Endothelial cell of umbilical vein (primary cell): Measurements from ENCODE around the gene DENND5B. TPM values are rescaled to one million over a fixed set of nuclear protein-coding genes. Genes with fewer than 3 reads are reported as not detected.
A peak's percentile ranks its signal among the peaks of the same experiment; 100 is the strongest.

Experiments
- BruUV-seq: library from RNA; stranded (reverse); fragments of 400-500 nt; replicated peaks from 2 replicates; lab custom pipeline; 2021; lab: Mats Ljungman, UMichigan
- CTCF ChIA-PET: fragments of 300-600, 350-600 bp; sonication (Branson Sonifier 250); formaldehyde crosslinking; loops from one replicate; lab custom pipeline; 2021; ENCODE audit warnings: antibody characterized with exemption, inconsistent platforms; lab: Charles Lee
- POLR2A ChIA-PET: fragments of 300-600, 350-600 bp; sonication (Branson Sonifier 250); formaldehyde crosslinking; loops from one replicate; lab custom pipeline; 2021; ENCODE audit warnings: antibody characterized with exemption, inconsistent platforms; lab: Charles Lee
- DNase-seq: peaks from one replicate; pipeline ENCODE4 v3.0.0-alpha.2; 2011; ENCODE audit warnings: low read depth, low spot score
- FAIRE-seq: peaks from 2 replicates; lab custom pipeline; 2011; peaks lifted over from hg19 to GRCh38; lab: Jason Lieb, UNC
- H2AFZ ChIP-seq: 2 replicates; pipeline ENCODE4 v1.6.0; 2012; ENCODE audit warnings: low read depth, low read length, control low read depth, inconsistent platforms
- H3K27ac ChIP-seq: 2 replicates; pipeline ENCODE4 v1.5.1; 2011; ENCODE audit warnings: low read depth, mild to moderate bottlenecking, control low read depth, low read length, moderate library complexity; ENCODE audit not compliant: insufficient read depth
- H3K27me3 ChIP-seq, 2 experiments: 2 replicates each; pipeline versions ENCODE4 v1.6.0 to v1.6.1; 2011; ENCODE audit warnings: low read length in 2 of 2, mixed read lengths in 1 of 2; ENCODE audit not compliant: control insufficient read depth in 2 of 2, insufficient read depth in 2 of 2
- H3K36me3 ChIP-seq, 2 experiments: 2 replicates in 1 of 2; 3 replicates in 1 of 2; pipeline ENCODE4 v1.5.1; 2011; ENCODE audit warnings: low read length in 2 of 2, mild to moderate bottlenecking in 1 of 2, moderate library complexity in 1 of 2; ENCODE audit not compliant: control insufficient read depth in 2 of 2, insufficient read depth in 2 of 2; ENCODE audit errors: extremely low read depth in 1 of 2
- H3K4me1 ChIP-seq: 3 replicates; pipeline ENCODE4 v1.5.1; 2011; ENCODE audit warnings: mild to moderate bottlenecking, low read length; ENCODE audit not compliant: control insufficient read depth, insufficient read depth; ENCODE audit errors: extremely low read depth
- H3K4me2 ChIP-seq: 2 replicates; pipeline ENCODE4 v1.6.1; 2011; ENCODE audit warnings: low read length, control low read depth, mixed read lengths; ENCODE audit not compliant: insufficient read depth
- H3K4me3 ChIP-seq, 3 experiments: fragments of 200-600 bp in 1 of 3; sonication (generic), shearing (Covaris generic) in 1 of 3; replicated peaks in 1 of 3; 2 replicates each; pipeline ENCODE4 v1.5.1; 2011 to 2016; ENCODE audit warnings: control low read depth in 3 of 3, low read length in 3 of 3, mild to moderate bottlenecking in 2 of 3, inconsistent platforms in 1 of 3, low read depth in 1 of 3, moderate library complexity in 1 of 3; ENCODE audit not compliant: insufficient read depth in 1 of 3
- H3K79me2 ChIP-seq: 2 replicates; pipeline ENCODE4 v1.6.0; 2012; ENCODE audit warnings: low read length, inconsistent platforms; ENCODE audit not compliant: control insufficient read depth, insufficient read depth
- H3K9ac ChIP-seq: replicated peaks from 2 replicates; pipeline ENCODE3; 2011; ENCODE audit warnings: low read length, control low read depth; ENCODE audit not compliant: insufficient read depth; ENCODE audit errors: extremely low read depth
- H3K9me1 ChIP-seq: replicated peaks from 3 replicates; pipeline ENCODE4 v1.6.0; 2011; ENCODE audit warnings: mild to moderate bottlenecking, low read length; ENCODE audit not compliant: control insufficient read depth, insufficient read depth; ENCODE audit errors: extremely low read depth
- H3K9me3 ChIP-seq: replicated peaks from 2 replicates; pipeline ENCODE4 v1.5.1; 2012; ENCODE audit warnings: low read length, inconsistent platforms; ENCODE audit not compliant: control insufficient read depth, insufficient read depth
- H4K20me1 ChIP-seq: replicated peaks from 2 replicates; pipeline ENCODE3; 2011; ENCODE audit warnings: mild to moderate bottlenecking, low read length; ENCODE audit not compliant: control insufficient read depth, insufficient read depth; ENCODE audit errors: extremely low read depth
- EZH2 ChIP-seq: IDR thresholded peaks from 2 replicates; pipeline ENCODE4 v1.6.1; 2012; ENCODE audit warnings: borderline replicate concordance, low read depth, mild to moderate bottlenecking, moderate library complexity, low read length, inconsistent platforms; ENCODE audit not compliant: severe bottlenecking
- FOS ChIP-seq: IDR thresholded peaks from 2 replicates; pipeline ENCODE4 v1.6.1; 2011; ENCODE audit warnings: mild to moderate bottlenecking, low read length, moderate library complexity, borderline replicate concordance; ENCODE audit not compliant: insufficient read depth
- GATA2 ChIP-seq: IDR thresholded peaks from 2 replicates; pipeline ENCODE4 v1.7.0; 2011; ENCODE audit warnings: low read depth, mild to moderate bottlenecking, moderate library complexity, mixed read lengths, low read length; ENCODE audit not compliant: insufficient read length, insufficient read depth
- JUN ChIP-seq: IDR thresholded peaks from 2 replicates; pipeline ENCODE4 v1.6.1; 2011; ENCODE audit warnings: borderline replicate concordance, low read depth; ENCODE audit not compliant: insufficient read length, insufficient read depth
- MYC ChIP-seq: IDR thresholded peaks from one replicate; pipeline ENCODE4 v1.6.1; 2011; ENCODE audit warnings: mild to moderate bottlenecking, low read depth, low read length
- POLR2A ChIP-seq: IDR thresholded peaks from 2 replicates; pipeline ENCODE4 v1.6.1; 2012; ENCODE audit warnings: low read depth, mild to moderate bottlenecking, control low read depth, low read length
- POLR2AphosphoS5 ChIP-seq: IDR thresholded peaks from 2 replicates; pipeline ENCODE4 v1.6.1; 2012; ENCODE audit warnings: low read depth, mild to moderate bottlenecking, control low read depth, low read length, moderate library complexity; ENCODE audit not compliant: insufficient read depth
- dilution Hi-C: fragments of 300-500 bp; cut with MboI; formaldehyde crosslinking; loops from one replicate; pipeline ENCODE4 v1.15.0; 2019; ENCODE audit warnings: low sequenced_read_pairs; ENCODE audit not compliant: extremely low pct_ligation_motif_present
- intact Hi-C: fragments of 100-400 bp; cut with micrococcal nuclease; formaldehyde crosslinking; loops from one replicate; pipeline ENCODE4 v1.10.0; 2022
- polyA plus RNA-seq, 4 experiments: library from polyadenylated mRNA; depleted of rRNA in 3 of 4; stranded (reverse) in 3 of 4; unstranded in 1 of 4; fragments of >200 nt; gene quantifications; 2 replicates each; pipeline versions ENCODE4 v1.2.1 to v1.2.3, GENCODE V29; 2011 to 2012; ENCODE audit warnings: missing spikeins in 1 of 4
- total RNA-seq: library from RNA; stranded (reverse); gene quantifications from 2 replicates; pipeline ENCODE4 v1.2.3, GENCODE V29; 2021
- TF ChIP-seq, protein P1 (sequence below), 2 donors: IDR thresholded peaks; 1 replicate in 1 of 2; 2 replicates in 1 of 2; pipeline ENCODE4 v1.5.1; 2011; ENCODE audit warnings: low read length in 2 of 2, mild to moderate bottlenecking in 2 of 2, moderate library complexity in 2 of 2, control low read depth in 1 of 2, inconsistent platforms in 1 of 2, low read depth in 1 of 2; ENCODE audit not compliant: insufficient read depth in 1 of 2; ENCODE audit errors: extremely low read depth in 1 of 2
- TF ChIP-seq, protein P2 (sequence below): IDR thresholded peaks from 2 replicates; pipeline ENCODE4 v1.6.1; 2011; ENCODE audit not compliant: insufficient read depth, insufficient read length

DENND5B gene
- total and polyA plus RNA-seq, 2 donors (not counting 3 experiments of a cell fraction or from before 2014, with no cell fraction given) = 10.3 to 18.3 TPM

DNA sequence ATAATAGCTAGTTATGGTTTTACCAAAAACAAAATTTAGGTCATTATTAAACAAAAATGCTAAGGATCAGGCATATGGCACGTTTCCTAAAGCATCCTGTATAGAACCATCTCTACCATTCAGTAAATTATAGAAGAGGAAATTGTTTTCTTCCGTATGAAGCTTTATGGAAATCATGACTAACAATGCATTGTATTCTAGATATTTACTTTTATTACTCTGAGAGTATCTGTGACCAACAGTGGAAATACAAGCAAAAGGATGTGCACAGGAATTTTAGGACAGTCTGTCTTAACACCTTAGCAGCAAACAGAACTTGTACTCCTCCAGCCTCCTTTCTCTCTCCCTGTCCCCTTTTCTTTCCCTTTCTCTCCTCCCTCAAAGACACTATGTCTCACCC, 7.1 kb downstream of the DENND5B start:
- DNase-seq (peak; percentile 51), FAIRE-seq (peak; percentile 63)
- H3K36me3 ChIP-seq = no peaks in the 10 kb centered on the region
- ChIA-PET POLR2A (no interaction called here), CTCF (interaction anchor here (0.7 to 2.0 kb wide), 6 partner anchors 10 to 181 kb away, joined by 3 to 7 read pairs (median 3); no protein-coding TSS in a partner anchor)
- TF ChIP-seq POLR2A (no peak), FOS (no peak), POLR2AphosphoS5 (no peak), MYC (no peak), EZH2 (no peak), GATA2 (no peak), JUN (no peak)
- TF ChIP-seq, protein P1, sequence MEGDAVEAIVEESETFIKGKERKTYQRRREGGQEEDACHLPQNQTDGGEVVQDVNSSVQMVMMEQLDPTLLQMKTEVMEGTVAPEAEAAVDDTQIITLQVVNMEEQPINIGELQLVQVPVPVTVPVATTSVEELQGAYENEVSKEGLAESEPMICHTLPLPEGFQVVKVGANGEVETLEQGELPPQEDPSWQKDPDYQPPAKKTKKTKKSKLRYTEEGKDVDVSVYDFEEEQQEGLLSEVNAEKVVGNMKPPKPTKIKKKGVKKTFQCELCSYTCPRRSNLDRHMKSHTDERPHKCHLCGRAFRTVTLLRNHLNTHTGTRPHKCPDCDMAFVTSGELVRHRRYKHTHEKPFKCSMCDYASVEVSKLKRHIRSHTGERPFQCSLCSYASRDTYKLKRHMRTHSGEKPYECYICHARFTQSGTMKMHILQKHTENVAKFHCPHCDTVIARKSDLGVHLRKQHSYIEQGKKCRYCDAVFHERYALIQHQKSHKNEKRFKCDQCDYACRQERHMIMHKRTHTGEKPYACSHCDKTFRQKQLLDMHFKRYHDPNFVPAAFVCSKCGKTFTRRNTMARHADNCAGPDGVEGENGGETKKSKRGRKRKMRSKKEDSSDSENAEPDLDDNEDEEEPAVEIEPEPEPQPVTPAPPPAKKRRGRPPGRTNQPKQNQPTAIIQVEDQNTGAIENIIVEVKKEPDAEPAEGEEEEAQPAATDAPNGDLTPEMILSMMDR (IDR thresholded peaks at IDR 0.05; ENCODE audit: extremely low read depth in 1 of 2, insufficient read depth in 1 of 2, low read depth in 1 of 2, low read length in 2 of 2) = no peak
- TF ChIP-seq, protein P2, sequence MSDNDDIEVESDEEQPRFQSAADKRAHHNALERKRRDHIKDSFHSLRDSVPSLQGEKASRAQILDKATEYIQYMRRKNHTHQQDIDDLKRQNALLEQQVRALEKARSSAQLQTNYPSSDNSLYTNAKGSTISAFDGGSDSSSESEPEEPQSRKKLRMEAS = no peak
- dilution Hi-C loops = no loop called here
- intact Hi-C loops = no loop called here
- no peaks in the 10 kb centered on the region for H3K27me3 ChIP-seq
- no TSS peak for BruUV-seq
- no peaks in the 10 kb centered on the region for H3K9me3 ChIP-seq
- no peaks in the 10 kb centered on the region for H3K9me1 ChIP-seq
- H3K27ac ChIP-seq = no peak overlapping the region
- H3K4me2 ChIP-seq = peak overlapping the region; percentile 60
- H3K4me1 ChIP-seq = peaks cover 14% of the 10 kb centered on the region
- H4K20me1 ChIP-seq = peaks cover 4% of the 10 kb centered on the region
- peaks cover 46% of the 10 kb centered on the region for H3K79me2 ChIP-seq
- no peak overlapping the region for H3K4me3 ChIP-seq
- no peak overlapping the region for H2AFZ ChIP-seq
- no peak overlapping the region for H3K9ac ChIP-seq
